H9 (cell line): ENCODE measurements around the gene OR4A5. TPM values are rescaled to one million over a fixed set of nuclear protein-coding genes. Genes with fewer than 3 reads are reported as not detected.
"Not testable (repeated sequence)": the region's sequence is repeated elsewhere in the genome, so short reads cannot be mapped to it uniquely, and the experiment has no call there.

Experiments
- DNase-seq: peaks from one replicate; pipeline ENCODE4 v3.0.0-alpha.2; 2017
- H2AFZ ChIP-seq: one replicate; pipeline ENCODE4 v1.6.1; 2013; ENCODE audit warnings: mild to moderate bottlenecking, low read length, control low read depth, moderate library complexity
- H2AK5ac ChIP-seq: 2 replicates; pipeline ENCODE4 v1.6.1; 2013; ENCODE audit warnings: low read length, control low read depth, mixed read lengths; ENCODE audit not compliant: insufficient read length
- H2BK120ac ChIP-seq: one replicate; pipeline ENCODE4 v1.6.1; 2013; ENCODE audit warnings: low read depth, mild to moderate bottlenecking, low read length, control low read depth, inconsistent platforms; ENCODE audit not compliant: poor library complexity, severe bottlenecking
- H2BK12ac ChIP-seq: 2 replicates; pipeline ENCODE4 v1.6.1; 2013; ENCODE audit warnings: low read length, control low read depth, mixed read lengths, low read depth; ENCODE audit not compliant: insufficient read length
- H2BK15ac ChIP-seq: 2 replicates; pipeline ENCODE4 v1.6.1; 2013; ENCODE audit warnings: low read depth, low read length, control low read depth
- H2BK20ac ChIP-seq: one replicate; pipeline ENCODE4 v1.6.1; 2013; ENCODE audit warnings: low read depth, mild to moderate bottlenecking, low read length, control low read depth, inconsistent platforms; ENCODE audit not compliant: poor library complexity, severe bottlenecking
- H2BK5ac ChIP-seq: 2 replicates; pipeline ENCODE4 v1.6.1; 2013; ENCODE audit warnings: low read length, control low read depth, mixed read lengths; ENCODE audit not compliant: insufficient read length
- H3K14ac ChIP-seq: 2 replicates; pipeline ENCODE4 v1.6.1; 2013; ENCODE audit warnings: low read length, control low read depth; ENCODE audit not compliant: insufficient read depth
- H3K18ac ChIP-seq: 2 replicates; pipeline ENCODE4 v1.6.1; 2013; ENCODE audit warnings: low read depth, mild to moderate bottlenecking, mixed read lengths, low read length, control low read depth; ENCODE audit not compliant: insufficient read length
- H3K23ac ChIP-seq: 2 replicates; pipeline ENCODE4 v1.6.1; 2013; ENCODE audit warnings: low read length, control low read depth, mixed read lengths, low read depth; ENCODE audit not compliant: insufficient read length
- H3K23me2 ChIP-seq: 2 replicates; pipeline ENCODE4 v1.6.1; 2013; ENCODE audit warnings: low read depth, mild to moderate bottlenecking, mixed read lengths, low read length, control low read depth; ENCODE audit not compliant: insufficient read length, poor library complexity, severe bottlenecking
- H3K27ac ChIP-seq: 2 replicates; pipeline ENCODE4 v1.5.1; 2013; ENCODE audit warnings: low read length, control low read depth, mixed read lengths, low read depth; ENCODE audit not compliant: insufficient read length
- H3K27me3 ChIP-seq: 2 replicates; pipeline ENCODE4 v1.6.1; 2013; ENCODE audit warnings: low read length, control low read depth, inconsistent platforms; ENCODE audit not compliant: insufficient read depth
- H3K4ac ChIP-seq: 2 replicates; pipeline ENCODE4 v1.6.1; 2013; ENCODE audit warnings: low read depth, mild to moderate bottlenecking, control low read depth, inconsistent platforms, low read length, moderate library complexity
- H3K4me1 ChIP-seq: 2 replicates; pipeline ENCODE4 v1.6.1; 2013; ENCODE audit warnings: low read length, control low read depth, inconsistent platforms; ENCODE audit not compliant: insufficient read depth
- H3K4me2 ChIP-seq: 2 replicates; pipeline ENCODE4 v1.6.1; 2013; ENCODE audit warnings: low read length, control low read depth, mixed read lengths; ENCODE audit not compliant: insufficient read length, insufficient read depth
- H3K56ac ChIP-seq: 2 replicates; pipeline ENCODE4 v1.6.1; 2013; ENCODE audit warnings: low read depth, mild to moderate bottlenecking, mixed read lengths, low read length, control low read depth; ENCODE audit not compliant: insufficient read length
- H3K79me1 ChIP-seq: 2 replicates; pipeline ENCODE4 v1.6.1; 2013; ENCODE audit warnings: low read depth, mild to moderate bottlenecking, moderate library complexity, low read length, control low read depth, inconsistent platforms; ENCODE audit not compliant: insufficient read depth, poor library complexity, severe bottlenecking
- H3K79me2 ChIP-seq: 2 replicates; pipeline ENCODE4 v1.6.1; 2013; ENCODE audit warnings: low read length, control low read depth, inconsistent platforms; ENCODE audit not compliant: insufficient read depth
- H3K9ac ChIP-seq: 2 replicates; pipeline ENCODE4 v1.6.1; 2013; ENCODE audit warnings: low read length, control low read depth, mixed read lengths; ENCODE audit not compliant: insufficient read length; ENCODE audit errors: extremely low read depth
- H3K9me3 ChIP-seq: one replicate; pipeline ENCODE4 v1.6.1; 2013; ENCODE audit warnings: low read depth, low read length, inconsistent platforms; ENCODE audit not compliant: control insufficient read depth
- H3T11ph ChIP-seq: one replicate; pipeline ENCODE4 v1.6.1; 2013; ENCODE audit warnings: mild to moderate bottlenecking, low read length, control low read depth, inconsistent platforms
- H4K20me1 ChIP-seq: one replicate; pipeline ENCODE4 v1.6.1; 2013; ENCODE audit not compliant: control insufficient read depth, insufficient read length, insufficient read depth
- H4K5ac ChIP-seq: 2 replicates; pipeline ENCODE4 v1.6.1; 2013; ENCODE audit warnings: low read depth, mild to moderate bottlenecking, mixed read lengths, low read length, control low read depth; ENCODE audit not compliant: insufficient read length
- H4K8ac ChIP-seq: replicated peaks from 2 replicates; pipeline ENCODE4 v1.6.1; 2013; ENCODE audit warnings: low read length, control low read depth, mixed read lengths, low read depth; ENCODE audit not compliant: insufficient read length
- H4K91ac ChIP-seq: 2 replicates; pipeline ENCODE4 v1.6.1; 2013; ENCODE audit warnings: low read depth, mild to moderate bottlenecking, moderate library complexity, mixed read lengths, low read length, control low read depth; ENCODE audit not compliant: insufficient read length
- H3K27ac Mint-ChIP-seq, 3 experiments: 2 replicates in 2 of 3; 3 replicates in 1 of 3; pipeline ENCODE4 v1.8.0; 2020 to 2021; ENCODE audit warnings: mixed read lengths in 3 of 3, mild to moderate bottlenecking in 1 of 3, moderate library complexity in 1 of 3
- H3K27me3 Mint-ChIP-seq: 2 replicates; pipeline ENCODE4 v1.8.0; 2021; ENCODE audit warnings: low read depth, mild to moderate bottlenecking, moderate library complexity, mixed read lengths
- H3K36me3 Mint-ChIP-seq, 3 experiments: 2 replicates in 2 of 3; 3 replicates in 1 of 3; pipeline ENCODE4 v1.8.0; 2020 to 2021; ENCODE audit warnings: low read depth in 3 of 3, mixed read lengths in 3 of 3; ENCODE audit not compliant: insufficient read depth in 1 of 3
- H3K4me1 Mint-ChIP-seq, 2 experiments: 2 replicates each; pipeline ENCODE4 v1.8.0; 2020; ENCODE audit warnings: mixed read lengths in 2 of 2
- H3K4me3 Mint-ChIP-seq, 2 experiments: 2 replicates in 1 of 2; 3 replicates in 1 of 2; pipeline ENCODE4 v1.8.0; 2020 to 2021; ENCODE audit warnings: mild to moderate bottlenecking in 2 of 2, mixed read lengths in 2 of 2, moderate library complexity in 1 of 2
- H3K9me3 Mint-ChIP-seq, 2 experiments: 2 replicates in 1 of 2; 3 replicates in 1 of 2; pipeline ENCODE4 v1.8.0; 2020; ENCODE audit warnings: mild to moderate bottlenecking in 2 of 2, mixed read lengths in 2 of 2, moderate library complexity in 1 of 2
- WGBS: extraction: QIAGEN DNeasy Blood & Tissue Kit; methylation state at CpG from one replicate; pipeline ENCODE4 v1.1.7; 2013; ENCODE audit warnings: missing lambda C conversion rate, low lambda C conversion rate, mixed read lengths; ENCODE audit not compliant: insufficient read length; ENCODE audit errors: extremely low coverage; 5-methylcytosine and 5-hydroxymethylcytosine counted together
- long read RNA-seq: library from polyadenylated mRNA; unstranded; transcript quantifications from one replicate; pipeline ENCODE4 v2.0.0, GENCODE V29; 2020
- total RNA-seq: library from RNA; stranded (reverse); gene quantifications from 2 replicates; pipeline ENCODE4 v1.2.1, GENCODE V29; 2021

Gene OR4A5, protein sequence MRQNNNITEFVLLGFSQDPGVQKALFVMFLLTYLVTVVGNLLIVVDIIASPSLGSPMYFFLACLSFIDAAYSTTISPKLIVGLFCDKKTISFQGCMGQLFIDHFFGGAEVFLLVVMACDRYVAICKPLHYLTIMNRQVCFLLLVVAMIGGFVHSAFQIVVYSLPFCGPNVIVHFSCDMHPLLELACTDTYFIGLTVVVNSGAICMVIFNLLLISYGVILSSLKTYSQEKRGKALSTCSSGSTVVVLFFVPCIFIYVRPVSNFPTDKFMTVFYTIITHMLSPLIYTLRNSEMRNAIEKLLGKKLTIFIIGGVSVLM
- total RNA-seq, result not detected in 2 replicates
- long read RNA-seq, result 0 reads

DNA sequence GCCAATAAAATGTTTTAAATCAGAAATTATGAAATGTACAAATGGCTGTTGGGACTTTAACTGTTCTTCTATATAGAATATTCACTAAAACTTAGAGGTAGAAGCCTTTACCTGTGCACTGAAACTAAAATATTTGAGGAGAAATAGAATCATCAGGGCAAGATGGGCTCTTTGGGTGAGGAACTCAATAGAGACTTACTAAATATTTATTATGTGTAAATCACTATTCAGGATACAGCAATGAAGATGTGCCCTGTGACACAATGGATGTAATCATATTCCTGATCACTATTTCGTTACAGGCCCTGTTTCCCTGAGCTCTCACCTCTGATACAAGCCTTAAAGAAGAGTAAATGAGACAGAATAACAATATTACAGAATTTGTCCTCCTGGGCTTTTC, at the start of gene OR4A5:
TSS of gene OR4A5 (plus strand) at position 301 of the 400 bp plus-strand sequence. CDS start at position 354, 53 bp downstream.
- H4K5ac ChIP-seq, H3K4me1 Mint-ChIP-seq, H3K4ac ChIP-seq, H2BK20ac ChIP-seq, H3K79me2 ChIP-seq, H2AFZ ChIP-seq, H2AK5ac ChIP-seq, H3K27ac ChIP-seq, H2BK12ac ChIP-seq, H3K9ac ChIP-seq, H3K4me1 ChIP-seq, H3K23ac ChIP-seq, H3K18ac ChIP-seq, H4K20me1 ChIP-seq, H2BK120ac ChIP-seq, H4K91ac ChIP-seq, H4K8ac ChIP-seq, H3K79me1 ChIP-seq, H3K27ac Mint-ChIP-seq, H3K27me3 Mint-ChIP-seq, H2BK15ac ChIP-seq, H3K56ac ChIP-seq, DNase-seq, H3K27me3 ChIP-seq, H2BK5ac ChIP-seq, H3K14ac ChIP-seq, H3T11ph ChIP-seq, H3K4me2 ChIP-seq, H3K23me2 ChIP-seq, H3K4me3 Mint-ChIP-seq: not testable (repeated sequence)
- no CpG with 5 or more reads among the region's 1 CpG for WGBS
- H3K9me3 ChIP-seq, result peaks cover 30% of the 10 kb centered on the region
- Mint-ChIP-seq H3K9me3 (peaks cover 84 to 87% of the 10 kb centered on the region in 2 experiments), H3K36me3 (peaks cover 4 to 31% (median 13%) of the 10 kb centered on the region in 3 experiments; a peak in 6 of 7 replicates)

DNA sequence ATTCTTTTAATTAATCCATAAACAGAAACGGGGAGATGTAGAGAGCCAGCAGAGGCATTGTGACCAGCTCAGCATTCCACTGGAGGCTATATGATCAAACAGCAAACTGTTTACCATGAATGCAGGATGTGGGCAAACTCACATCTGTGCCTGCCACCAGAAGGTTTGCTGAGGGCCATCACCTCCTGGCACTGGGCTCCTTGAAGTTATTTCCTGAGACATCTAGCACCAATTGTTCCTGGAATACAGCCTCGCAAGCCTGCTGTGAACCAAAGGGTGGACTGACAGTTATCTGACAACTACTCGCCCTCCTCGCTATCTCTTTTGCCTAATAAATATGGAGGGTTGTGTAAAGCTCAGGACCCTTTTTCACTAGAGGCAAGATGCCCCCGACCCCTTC, 13.5 kb downstream of the OR4A5 start:
- peaks cover 60% of the 10 kb centered on the region for H3K9me3 ChIP-seq
- H3K9ac ChIP-seq, H3K56ac ChIP-seq, H3T11ph ChIP-seq, H4K5ac ChIP-seq, H2AK5ac ChIP-seq, H3K27me3 ChIP-seq, H2BK15ac ChIP-seq, H2BK5ac ChIP-seq, H3K4me2 ChIP-seq, H2BK20ac ChIP-seq, H3K27ac ChIP-seq, H3K79me2 ChIP-seq, H3K23ac ChIP-seq, H3K4me3 Mint-ChIP-seq, H3K27me3 Mint-ChIP-seq, H3K27ac Mint-ChIP-seq, H3K23me2 ChIP-seq, DNase-seq, H4K91ac ChIP-seq, H2AFZ ChIP-seq, H3K4ac ChIP-seq, H4K8ac ChIP-seq, H3K4me1 Mint-ChIP-seq, H3K4me1 ChIP-seq, H2BK120ac ChIP-seq, H4K20me1 ChIP-seq, H3K14ac ChIP-seq, H3K79me1 ChIP-seq, H3K18ac ChIP-seq, H2BK12ac ChIP-seq: not testable (repeated sequence)
- WGBS, result no CpG with 5 or more reads among the region's 5 CpGs
- Mint-ChIP-seq H3K36me3 (peaks cover 0 to 20% (median 0%) of the 10 kb centered on the region in 3 experiments; a peak in 4 of 7 replicates), H3K9me3 (peaks cover 81 to 83% of the 10 kb centered on the region in 2 experiments)
